ENCODE data around the gene CABYR.

GRCh38 chr18:24201699-24202687 lies 63.1 kb downstream of the CABYR start:
- TF ChIP-seq POLR2AphosphoS5 (IDR thresholded peaks at IDR 0.05; ENCODE audit: low read depth, low read length) (no peak), CTCF (IDR thresholded peaks at IDR 0.05; ENCODE audit: control extremely low read depth in 1 of 3, insufficient read depth in 1 of 3, low read depth in 1 of 3, low read length in 3 of 3) (no peak), GABPA (IDR thresholded peaks at IDR 0.05; ENCODE audit: borderline replicate concordance, insufficient read depth, low read length) (no peak), POLR2A (IDR thresholded peaks at IDR 0.05; ENCODE audit: control extremely low read depth in 1 of 2, low read depth in 2 of 2, low read length in 2 of 2) (no peak), RNF2 (IDR thresholded peaks at IDR 0.05; ENCODE audit: borderline replicate concordance, low read depth, low read length, missing control alignments, poor library complexity, severe bottlenecking) (no peak), SP1 (IDR thresholded peaks at IDR 0.05; ENCODE audit: low read depth, low read length) (no peak), RAD21 (IDR thresholded peaks at IDR 0.05 in 1 of 2, conservative IDR thresholded peaks at IDR 0.05 in 1 of 2; ENCODE audit: low read depth in 2 of 2, low read length in 2 of 2) (no peak), GTF2F1 (IDR thresholded peaks at IDR 0.05; ENCODE audit: borderline replicate concordance, low read depth, low read length) (no peak), TCF12 (IDR thresholded peaks at IDR 0.05; ENCODE audit: low read depth, low read length) (no peak), CEBPB (IDR thresholded peaks at IDR 0.05; ENCODE audit: low read depth, low read length) (no peak), JUN (IDR thresholded peaks at IDR 0.05; ENCODE audit: low read depth, low read length) (no peak)

Data from H1 (cell line).